Esophagus squamous epithelium (tissue), 5 donors: ENCODE data around the gene UNC5B. TPM values are rescaled to one million over a fixed set of nuclear protein-coding genes. Genes with fewer than 3 reads are reported as not detected.
A peak's percentile ranks its signal among the peaks of the same experiment; 100 is the strongest.

Experiments used
- DNase-seq: peaks from one replicate; lab custom pipeline; 2025; lab: John Stamatoyannopoulos, UW
- H3K27ac ChIP-seq, 4 donors: fragments of 200-600 bp; sonication (generic); one replicate each; pipeline ENCODE4 v1.5.1; 2016 to 2019; ENCODE audit warnings: mild to moderate bottlenecking in 1 of 4
- H3K27me3 ChIP-seq, 4 donors: fragments of 200-600 bp; sonication (generic); 1 replicate in 3 of 4; 2 replicates in 1 of 4; pipeline versions ENCODE4 v1.5.1 to v1.6.0; 2017 to 2021; ENCODE audit warnings: antibody characterized with exemption in 1 of 4
- H3K36me3 ChIP-seq, 3 donors: fragments of 200-600 bp; sonication (generic); one replicate each; pipeline ENCODE4 v1.5.1; 2016 to 2019
- H3K4me1 ChIP-seq, 3 donors: fragments of 200-600 bp; sonication (generic); one replicate each; pipeline ENCODE4 v1.5.1; 2017 to 2019
- H3K4me3 ChIP-seq, 4 donors: fragments of 200-600 bp; sonication (generic); 1 replicate in 3 of 4; 2 replicates in 1 of 4; pipeline ENCODE4 v1.5.1; 2016 to 2019; ENCODE audit warnings: mild to moderate bottlenecking in 2 of 4, moderate library complexity in 1 of 4
- H3K9me3 ChIP-seq, 3 donors: fragments of 200-600 bp; sonication (generic); one replicate each; pipeline ENCODE4 v1.5.1; 2016 to 2019
- POLR2A ChIP-seq, 4 donors: fragments of 450-650 bp; IDR thresholded peaks; one replicate each; pipeline ENCODE4 v1.6.1; 2017; ENCODE audit warnings: antibody characterized with exemption in 4 of 4, mild to moderate bottlenecking in 4 of 4, moderate library complexity in 3 of 4
- WGBS, 2 donors: methylation state at CpG; one replicate each; pipeline ENCODE4 v1.1.5; 2018; 5-methylcytosine and 5-hydroxymethylcytosine counted together
- intact Hi-C: fragments of 100-400 bp; cut with DNase I; formaldehyde crosslinking; loops from one replicate; pipeline ENCODE4 v1.15.0; 2022
- total RNA-seq, 4 donors: library from RNA; depleted of rRNA; stranded (reverse); fragments of >200 nt; gene quantifications; one replicate each; pipeline ENCODE4 v1.1.0, GENCODE V29; 2016
- TF ChIP-seq, protein P1 (sequence below), 6 experiments: fragments of 450-650 bp in 4 of 6; fragments of 200-600 bp in 2 of 6; sonication (generic) in 2 of 6; IDR thresholded peaks; one replicate each; pipeline ENCODE4 v1.5.1; 2016 to 2019; ENCODE audit warnings: antibody characterized with exemption in 6 of 6, mild to moderate bottlenecking in 4 of 6, moderate library complexity in 4 of 6
- donor health status: DM: yes; HTN: yes; CAD: no.

UNC5B gene
- total RNA-seq, 4 donors from 2014 or later = 18.9 to 48.1 (median 28.4) TPM

DNA sequence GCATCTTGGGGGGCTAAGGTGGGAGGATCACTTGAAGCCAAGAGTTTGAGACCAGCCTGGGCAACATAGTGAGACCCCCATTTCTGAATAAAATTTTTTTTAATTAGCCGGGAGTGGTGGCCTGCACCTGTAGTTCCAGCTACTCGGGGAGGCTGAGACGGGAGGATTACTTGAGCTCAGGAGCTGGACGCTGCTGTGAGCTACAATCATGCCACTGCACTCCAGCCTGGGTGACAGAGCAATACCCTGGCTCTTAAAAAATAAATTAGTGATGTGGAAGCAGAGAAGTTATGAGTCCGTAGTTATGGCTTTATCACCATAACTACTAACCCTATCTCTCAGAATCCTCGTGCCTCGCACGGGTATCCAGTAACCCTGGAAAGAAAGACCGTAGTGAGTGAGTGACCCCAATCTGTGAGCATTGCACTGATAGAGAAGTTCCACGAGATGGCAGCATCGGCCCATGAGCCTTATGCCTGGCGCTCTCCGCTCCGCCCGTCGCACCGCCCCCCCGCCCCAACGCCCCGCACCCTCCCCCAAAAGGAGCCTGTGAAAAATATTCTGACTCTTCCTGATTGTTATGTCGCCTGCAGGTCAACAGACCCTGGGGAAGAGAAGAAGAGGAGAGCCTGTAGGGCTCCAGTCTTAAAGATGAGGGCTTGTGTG lies 101.8 kb downstream of the UNC5B start:
- Histone ChIP-seq H3K4me3 (peak overlapping the region in 1 of 4 donors; percentile 13), H3K36me3 (no peaks in the 10 kb centered on the region), H3K4me1 (peaks cover 15 to 35% (median 17%) of the 10 kb centered on the region in 3 donors), H3K9me3 (no peaks in the 10 kb centered on the region), H3K27me3 (peaks cover 0 to 34% (median 0%) of the 10 kb centered on the region in 4 donors), H3K27ac (peak overlapping the region in 3 of 4 donors; percentile 63 to 82 (median 78))
- intact Hi-C loops = loop anchor here (10.0 kb wide), 2 partner anchors 71 to 391 kb away; no protein-coding TSS in a partner anchor
- WGBS, 2 donors = 4 to 5% methylated on average over 7 to 20 of the region's 21 CpGs
- DNase-seq = peak; percentile 7
- TF ChIP-seq, protein P1, sequence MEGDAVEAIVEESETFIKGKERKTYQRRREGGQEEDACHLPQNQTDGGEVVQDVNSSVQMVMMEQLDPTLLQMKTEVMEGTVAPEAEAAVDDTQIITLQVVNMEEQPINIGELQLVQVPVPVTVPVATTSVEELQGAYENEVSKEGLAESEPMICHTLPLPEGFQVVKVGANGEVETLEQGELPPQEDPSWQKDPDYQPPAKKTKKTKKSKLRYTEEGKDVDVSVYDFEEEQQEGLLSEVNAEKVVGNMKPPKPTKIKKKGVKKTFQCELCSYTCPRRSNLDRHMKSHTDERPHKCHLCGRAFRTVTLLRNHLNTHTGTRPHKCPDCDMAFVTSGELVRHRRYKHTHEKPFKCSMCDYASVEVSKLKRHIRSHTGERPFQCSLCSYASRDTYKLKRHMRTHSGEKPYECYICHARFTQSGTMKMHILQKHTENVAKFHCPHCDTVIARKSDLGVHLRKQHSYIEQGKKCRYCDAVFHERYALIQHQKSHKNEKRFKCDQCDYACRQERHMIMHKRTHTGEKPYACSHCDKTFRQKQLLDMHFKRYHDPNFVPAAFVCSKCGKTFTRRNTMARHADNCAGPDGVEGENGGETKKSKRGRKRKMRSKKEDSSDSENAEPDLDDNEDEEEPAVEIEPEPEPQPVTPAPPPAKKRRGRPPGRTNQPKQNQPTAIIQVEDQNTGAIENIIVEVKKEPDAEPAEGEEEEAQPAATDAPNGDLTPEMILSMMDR (IDR thresholded peaks at IDR 0.05) = peak; percentile 55 to 92 (median 68)
- no peak for TF ChIP-seq POLR2A (IDR thresholded peaks at IDR 0.05)

DNA sequence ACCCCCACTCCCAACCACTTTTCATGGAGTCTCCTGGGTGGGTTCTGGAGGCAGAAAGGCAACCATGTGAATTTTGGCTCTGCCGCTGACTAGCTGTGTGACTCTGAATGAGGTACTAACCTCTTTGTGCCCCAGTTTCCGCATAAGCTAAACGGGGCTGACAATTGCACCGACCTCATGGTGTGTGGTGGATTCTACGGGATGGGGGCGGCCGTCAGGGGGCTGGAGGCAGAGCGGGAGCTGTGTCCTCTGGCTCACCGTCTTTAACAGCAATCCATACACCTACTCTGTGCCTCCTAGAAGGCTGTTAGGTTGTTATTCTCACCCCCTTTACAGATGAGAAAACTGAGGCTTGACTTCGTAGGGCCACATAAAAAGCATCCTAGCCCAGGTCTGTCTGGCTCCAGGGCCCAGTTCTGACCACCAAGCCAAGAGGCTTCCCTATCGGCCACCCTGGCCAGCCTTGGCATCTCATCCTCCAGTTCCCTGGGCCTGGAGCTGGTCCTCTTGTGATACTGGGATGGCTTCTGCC lies 102.4 kb downstream of the UNC5B start:
- intact Hi-C loops = loop anchor here (5.0 to 10.0 kb wide), 3 partner anchors 70 to 390 kb away; no protein-coding TSS in a partner anchor
- no peaks in the 10 kb centered on the region for H3K36me3 ChIP-seq
- no peak overlapping the region for H3K27ac ChIP-seq
- peaks cover 18 to 41% (median 21%) of the 10 kb centered on the region in 3 donors for H3K4me1 ChIP-seq
- no peaks in the 10 kb centered on the region for H3K9me3 ChIP-seq
- 40 to 56% methylated on average over 10 to 11 of the region's 11 CpGs for WGBS, 2 donors
- H3K27me3 ChIP-seq = peaks cover 0 to 28% (median 0%) of the 10 kb centered on the region in 4 donors
- no peak for DNase-seq
- TF ChIP-seq, protein P1 (IDR thresholded peaks at IDR 0.05) = no peak
- H3K4me3 ChIP-seq = peak overlapping the region in 1 of 4 donors; percentile 13

DNA sequence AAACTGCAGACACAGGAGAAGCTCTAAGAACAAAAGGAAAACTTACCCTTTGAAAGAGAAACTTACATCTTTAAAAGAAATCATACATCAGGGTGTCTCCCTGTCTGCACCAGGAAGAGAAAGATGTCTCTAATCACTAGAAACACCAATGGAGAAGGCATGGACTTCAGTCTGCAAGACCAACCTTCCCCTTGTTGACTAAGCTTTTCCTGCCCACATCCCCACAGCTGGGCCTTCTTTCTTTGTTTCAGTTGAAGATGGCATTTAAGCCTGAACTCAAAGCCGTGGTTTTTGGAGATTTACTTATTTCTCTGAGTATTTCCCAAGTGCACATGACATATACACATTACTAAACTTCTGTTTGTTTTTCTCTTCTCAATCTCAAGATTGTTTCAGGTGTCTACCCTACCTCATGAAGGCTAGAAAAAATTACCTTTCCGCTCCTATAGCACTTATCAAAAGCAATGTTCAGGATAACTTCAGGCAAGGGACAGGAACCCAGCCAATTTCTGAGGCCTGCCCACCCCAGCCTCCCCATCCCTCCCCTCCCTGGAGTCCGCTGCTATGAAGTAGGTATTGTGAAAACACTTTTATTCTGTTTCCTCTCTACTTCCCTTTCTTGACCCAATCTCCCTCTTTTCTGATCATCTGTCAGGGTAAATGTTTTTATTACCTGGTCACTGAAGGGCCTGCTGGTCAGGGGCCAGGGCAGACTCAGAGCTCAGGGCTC lies 103.9 kb downstream of the UNC5B start:
- no peaks in the 10 kb centered on the region for H3K36me3 ChIP-seq
- intact Hi-C loops = loop anchor here (5.0 to 10.0 kb wide), 3 partner anchors 69 to 389 kb away; no protein-coding TSS in a partner anchor
- TF ChIP-seq, protein P1 (IDR thresholded peaks at IDR 0.05) = no peak
- TF ChIP-seq POLR2A (IDR thresholded peaks at IDR 0.05) = no peak
- DNase-seq = no peak
- H3K9me3 ChIP-seq = no peaks in the 10 kb centered on the region
- peaks cover 21 to 50% (median 24%) of the 10 kb centered on the region in 3 donors for H3K4me1 ChIP-seq
- H3K4me3 ChIP-seq = no peak overlapping the region
- WGBS, 2 donors = 71% methylated on average over 3 of the region's 3 CpGs
- peaks cover 0 to 13% (median 0%) of the 10 kb centered on the region in 4 donors for H3K27me3 ChIP-seq
- no peak overlapping the region for H3K27ac ChIP-seq

DNA sequence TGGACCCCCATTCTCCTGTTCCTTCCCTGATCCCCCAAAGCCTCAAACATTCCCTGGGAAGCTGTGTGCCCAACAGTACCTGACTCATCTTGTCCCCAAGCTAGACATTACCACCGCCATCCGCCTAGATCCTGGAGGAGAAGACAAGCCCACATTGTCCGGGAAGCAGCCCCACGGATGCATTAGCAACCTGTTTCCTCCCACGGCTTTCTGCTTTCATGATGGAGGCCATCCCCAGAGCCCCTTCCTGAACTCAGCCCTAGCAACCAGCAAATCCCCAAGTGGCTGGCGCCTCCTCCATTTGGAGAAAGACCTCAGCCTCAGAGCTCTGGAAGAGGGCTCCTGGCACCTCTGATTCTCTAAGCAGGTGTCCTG lies 104.4 kb downstream of the UNC5B start:
- peaks cover 0 to 10% (median 0%) of the 10 kb centered on the region in 4 donors for H3K27me3 ChIP-seq
- no peak for DNase-seq
- WGBS, 2 donors = 70 to 71% methylated on average over 6 of the region's 6 CpGs
- no peak overlapping the region for H3K27ac ChIP-seq
- H3K36me3 ChIP-seq = no peaks in the 10 kb centered on the region
- H3K9me3 ChIP-seq = no peaks in the 10 kb centered on the region
- peaks cover 21 to 50% (median 24%) of the 10 kb centered on the region in 3 donors for H3K4me1 ChIP-seq
- no peak overlapping the region for H3K4me3 ChIP-seq
- intact Hi-C loops = loop anchor here (5.0 to 10.0 kb wide), 3 partner anchors 68 to 388 kb away; no protein-coding TSS in a partner anchor
- no peak for TF ChIP-seq POLR2A (IDR thresholded peaks at IDR 0.05)
- TF ChIP-seq, protein P1 (IDR thresholded peaks at IDR 0.05) = no peak
